HepG2 (cell line): Measurements from ENCODE around the gene HOXA11. TPM values are rescaled to one million over a fixed set of nuclear protein-coding genes. Genes with fewer than 3 reads are reported as not detected.

Experiments used
- ATAC-seq: fragments of 200-7000 bp; cut with Tn5 transposase; 3 replicates; pipeline ENCODE4 v1.9.1; 2020; ENCODE audit warnings: mild to moderate bottlenecking, moderate library complexity
- BruUV-seq: library from RNA; stranded (reverse); fragments of 400-500 nt; replicated peaks from 2 replicates; lab custom pipeline; 2021; lab: Mats Ljungman, UMichigan
- CTCF ChIA-PET: fragments of 300-600 bp; formaldehyde crosslinking; extraction: SDS; loops from one replicate; lab custom pipeline; 2021; ENCODE audit warnings: low total read pairs, inconsistent platforms, low intra/inter-chr PET ratio; lab: Yijun Ruan, JAX
- POLR2A ChIA-PET: fragments of 350-600 bp; sonication (Branson Sonifier 250); formaldehyde crosslinking; loops from one replicate; lab custom pipeline; 2020; ENCODE audit warnings: antibody characterized with exemption, inconsistent platforms; lab: Yijun Ruan, JAX
- DNase-seq: peaks from one replicate; pipeline ENCODE4 v3.0.0-alpha.2; 2015; ENCODE audit warnings: low spot score
- FAIRE-seq: peaks from 3 replicates; lab custom pipeline; 2011; peaks lifted over from hg19 to GRCh38; lab: Jason Lieb, UNC
- H2AFZ ChIP-seq: one replicate; pipeline ENCODE4 v1.6.1; 2011; ENCODE audit warnings: low read length, inconsistent platforms
- H3K27ac ChIP-seq: fragments of 300-600 bp; 3 replicates; pipeline ENCODE4 v1.8.0; 2011; ENCODE audit warnings: mixed run types, mild to moderate bottlenecking, mixed read lengths, low read length, inconsistent platforms; ENCODE audit not compliant: insufficient read depth; ENCODE audit errors: extremely low read length
- H3K27me3 ChIP-seq, 2 experiments: fragments of 200-600 bp in 1 of 2; 2 replicates in 1 of 2; 3 replicates in 1 of 2; pipeline versions ENCODE4 v1.6.0 to v1.8.0; 2011; ENCODE audit warnings: low read length in 2 of 2, mild to moderate bottlenecking in 2 of 2, moderate library complexity in 2 of 2, inconsistent platforms in 1 of 2; ENCODE audit not compliant: insufficient read depth in 2 of 2, control insufficient read depth in 1 of 2
- H3K36me3 ChIP-seq, 2 experiments: fragments of 200-600 bp in 1 of 2; replicated peaks in 1 of 2; 2 replicates in 1 of 2; 3 replicates in 1 of 2; pipeline versions ENCODE4 v1.5.1 to v1.8.0; 2011; ENCODE audit warnings: low read length in 2 of 2, inconsistent platforms in 1 of 2; ENCODE audit not compliant: insufficient read depth in 2 of 2, control insufficient read depth in 1 of 2
- H3K4me1 ChIP-seq: 2 replicates; pipeline ENCODE4 v1.5.1; 2012; ENCODE audit warnings: low read length, inconsistent platforms; ENCODE audit not compliant: insufficient read depth
- H3K4me2 ChIP-seq: 2 replicates; pipeline ENCODE4 v1.6.0; 2011; ENCODE audit warnings: low read depth, low read length, inconsistent platforms
- H3K4me3 ChIP-seq, 3 experiments: fragments of 200-600 bp in 1 of 3; sonication (generic), shearing (Covaris generic) in 1 of 3; replicated peaks in 1 of 3; 2 replicates each; pipeline ENCODE4 v1.5.1; 2011 to 2016; ENCODE audit warnings: low read length in 3 of 3, inconsistent platforms in 2 of 3, low read depth in 2 of 3, mild to moderate bottlenecking in 2 of 3, control low read depth in 1 of 3, mixed read lengths in 1 of 3; ENCODE audit not compliant: insufficient read depth in 1 of 3
- H3K79me2 ChIP-seq: one replicate; pipeline ENCODE4 v1.6.1; 2011; ENCODE audit warnings: low read length, inconsistent platforms; ENCODE audit not compliant: insufficient read depth
- H3K9ac ChIP-seq: 2 replicates; pipeline ENCODE4 v1.6.0; 2011; ENCODE audit warnings: mild to moderate bottlenecking, low read depth, low read length, inconsistent platforms; ENCODE audit not compliant: insufficient read depth
- H3K9me3 ChIP-seq: 2 replicates; pipeline ENCODE4 v1.5.1; 2012; ENCODE audit warnings: mild to moderate bottlenecking, low read length
- H4K20me1 ChIP-seq: 2 replicates; pipeline ENCODE4 v1.6.0; 2011; ENCODE audit warnings: inconsistent platforms, mild to moderate bottlenecking, low read length, moderate library complexity; ENCODE audit not compliant: insufficient read depth
- ARNT2 ChIP-seq: sonication (generic); formaldehyde crosslinking; IDR thresholded peaks from 2 replicates; pipeline ENCODE4 v1.8.0; 2022; ENCODE audit warnings: mild to moderate bottlenecking, low read depth, missing genetic modification reagents, moderate library complexity
- GZF1 ChIP-seq: sonication (generic); formaldehyde crosslinking; IDR thresholded peaks from 2 replicates; pipeline ENCODE4 v1.5.1; 2020; ENCODE audit warnings: mild to moderate bottlenecking, missing genetic modification reagents
- NRL ChIP-seq: sonication (generic); formaldehyde crosslinking; IDR thresholded peaks from 2 replicates; pipeline ENCODE4 v1.5.0; 2020; ENCODE audit warnings: missing genetic modification reagents, mild to moderate bottlenecking, moderate library complexity, borderline replicate concordance
- SAP130 ChIP-seq: IDR thresholded peaks from 2 replicates; pipeline ENCODE4 v1.6.1; 2016; ENCODE audit warnings: low read depth
- TAF1 ChIP-seq: sonication (generic); formaldehyde crosslinking; IDR thresholded peaks from 2 replicates; pipeline ENCODE4 v1.4.0; 2020; ENCODE audit warnings: missing genetic modification reagents
- USF2 ChIP-seq, 2 experiments: sonication (generic) in 1 of 2; formaldehyde crosslinking in 1 of 2; IDR thresholded peaks; 2 replicates each; pipeline versions ENCODE4 v1.5.1 to v1.6.1; 2011 to 2020; ENCODE audit warnings: borderline replicate concordance in 1 of 2, low read depth in 1 of 2, low read length in 1 of 2, mild to moderate bottlenecking in 1 of 2, missing genetic modification reagents in 1 of 2, moderate library complexity in 1 of 2
- ZC3H13 ChIP-seq: sonication (generic); formaldehyde crosslinking; IDR thresholded peaks from 2 replicates; pipeline ENCODE4 v1.8.1; 2023; ENCODE audit warnings: mild to moderate bottlenecking, missing genetic modification reagents, moderate library complexity
- ZSCAN21 ChIP-seq: sonication (generic); formaldehyde crosslinking; IDR thresholded peaks from 2 replicates; pipeline ENCODE4 v1.8.0; 2022; ENCODE audit warnings: mild to moderate bottlenecking, missing genetic modification reagents, moderate library complexity, borderline replicate concordance
- WGBS: methylation state at CpG from one replicate; pipeline ENCODE4 v1.1.6; 2017; ENCODE audit warnings: low lambda C conversion rate; 5-methylcytosine and 5-hydroxymethylcytosine counted together
- in situ Hi-C: cut with HindIII; loops from 2 replicates; pipeline ENCODE4 v1.10.0; 2017; ENCODE audit warnings: low pct_unique_long_range_greater_than_20kb; ENCODE audit not compliant: extremely low pct_ligation_motif_present
- intact Hi-C: fragments of 100-400 bp; cut with micrococcal nuclease; formaldehyde crosslinking; loops from one replicate; pipeline ENCODE4 v1.10.0; 2022; ENCODE audit not compliant: unreplicated experiment
- polyA plus RNA-seq, 8 experiments: library from polyadenylated mRNA; depleted of rRNA in 3 of 8; stranded (reverse) in 7 of 8; unstranded in 1 of 8; fragments of >200 nt; fragmentation: Illumina TruSeq in 4 of 8; extraction: Trizol in 4 of 8; gene quantifications; 2 replicates each; pipeline versions ENCODE4 v1.2.1 to v1.2.3, GENCODE V29; 2011 to 2016; ENCODE audit warnings: low read depth in 4 of 8, missing spikeins in 1 of 8, mixed read lengths in 1 of 8; ENCODE audit not compliant: insufficient read depth in 1 of 8
- total RNA-seq, 5 experiments: library from RNA; depleted of rRNA; stranded (reverse); fragments of >200 nt; fragmentation: Illumina TruSeq; extraction: Trizol; gene quantifications; 2 replicates each; pipeline ENCODE4 v1.2.3, GENCODE V29; 2016; ENCODE audit warnings: low read depth in 1 of 5
- TF ChIP-seq, protein P1 (sequence below): sonication (generic); formaldehyde crosslinking; IDR thresholded peaks from 2 replicates; pipeline ENCODE4 v1.4.0; 2020; ENCODE audit warnings: missing genetic modification reagents, mild to moderate bottlenecking, borderline replicate concordance
- TF ChIP-seq, protein P2 (sequence below): sonication (generic); formaldehyde crosslinking; IDR thresholded peaks from 2 replicates; pipeline ENCODE4 v1.8.0; 2022; ENCODE audit warnings: missing genetic modification reagents, low read depth, mild to moderate bottlenecking, borderline replicate concordance

Gene HOXA11
- total and polyA plus RNA-seq, 2 of the 13 experiments (the other 11 are each of a cell fraction or from before 2014, with no cell fraction given): not detected

GRCh38 chr7:27185854-27186667 is 1.0 kb upstream of the HOXA11 start:
- no peak for FAIRE-seq
- no peak overlapping the region for H3K27ac ChIP-seq
- in situ Hi-C loops: no loop called here
- no peak overlapping the region for H3K9ac ChIP-seq
- no peak overlapping the region for H2AFZ ChIP-seq
- intact Hi-C loops: no loop called here
- ChIA-PET CTCF (no interaction called here), POLR2A (no interaction called here)
- no peak overlapping the region for H3K4me3 ChIP-seq
- TF ChIP-seq, protein P1, sequence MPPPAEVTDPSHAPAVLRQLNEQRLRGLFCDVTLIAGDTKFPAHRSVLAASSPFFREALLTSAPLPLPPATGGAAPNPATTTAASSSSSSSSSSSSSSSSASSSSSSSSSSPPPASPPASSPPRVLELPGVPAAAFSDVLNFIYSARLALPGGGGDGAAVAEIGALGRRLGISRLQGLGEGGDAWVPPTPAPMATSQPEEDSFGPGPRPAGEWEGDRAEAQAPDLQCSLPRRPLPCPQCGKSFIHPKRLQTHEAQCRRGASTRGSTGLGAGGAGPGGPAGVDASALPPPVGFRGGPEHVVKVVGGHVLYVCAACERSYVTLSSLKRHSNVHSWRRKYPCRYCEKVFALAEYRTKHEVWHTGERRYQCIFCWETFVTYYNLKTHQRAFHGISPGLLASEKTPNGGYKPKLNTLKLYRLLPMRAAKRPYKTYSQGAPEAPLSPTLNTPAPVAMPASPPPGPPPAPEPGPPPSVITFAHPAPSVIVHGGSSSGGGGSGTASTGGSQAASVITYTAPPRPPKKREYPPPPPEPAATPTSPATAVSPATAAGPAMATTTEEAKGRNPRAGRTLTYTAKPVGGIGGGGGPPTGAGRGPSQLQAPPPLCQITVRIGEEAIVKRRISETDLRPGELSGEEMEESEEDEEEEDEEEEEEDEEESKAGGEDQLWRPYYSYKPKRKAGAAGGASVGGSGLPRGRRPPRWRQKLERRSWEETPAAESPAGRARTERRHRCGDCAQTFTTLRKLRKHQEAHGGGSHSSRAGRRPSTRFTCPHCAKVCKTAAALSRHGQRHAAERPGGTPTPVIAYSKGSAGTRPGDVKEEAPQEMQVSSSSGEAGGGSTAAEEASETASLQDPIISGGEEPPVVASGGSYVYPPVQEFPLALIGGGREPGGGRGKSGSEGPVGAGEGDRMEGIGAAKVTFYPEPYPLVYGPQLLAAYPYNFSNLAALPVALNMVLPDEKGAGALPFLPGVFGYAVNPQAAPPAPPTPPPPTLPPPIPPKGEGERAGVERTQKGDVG (CRISPR knock-in tag): no peak
- TF ChIP-seq GZF1 (CRISPR knock-in tag) (no peak), TAF1 (no peak), USF2 (IDR thresholded peaks at IDR 0.05; ENCODE audit: low read depth, low read length) (no peak), USF2 (CRISPR knock-in tag; IDR thresholded peaks at IDR 0.05; ENCODE audit: borderline replicate concordance) (no peak), SAP130 (CRISPR knock-in tag) (no peak), ARNT2 (CRISPR knock-in tag) (no peak), ZC3H13 (CRISPR knock-in tag) (no peak), ZSCAN21 (no peak), NRL (no peak)
- TF ChIP-seq, protein P2, sequence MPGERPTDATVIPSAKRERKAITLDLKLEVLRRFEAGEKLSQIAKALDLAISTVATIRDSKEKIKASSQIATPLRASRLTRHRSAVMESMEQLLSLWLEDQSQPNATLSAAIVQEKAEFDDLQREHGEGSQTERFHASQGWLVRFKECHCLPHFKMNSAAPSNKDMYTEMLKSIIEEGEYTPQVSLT (CRISPR knock-in tag): no peak
- H3K79me2 ChIP-seq: no peaks in the 10 kb centered on the region
- DNase-seq: no peak
- no peak for ATAC-seq
- no peaks in the 10 kb centered on the region for H3K36me3 ChIP-seq
- no TSS peak for BruUV-seq
- no peak overlapping the region for H3K4me2 ChIP-seq
- H3K27me3 ChIP-seq: peaks cover 31 to 96% of the 10 kb centered on the region in 2 experiments
- H4K20me1 ChIP-seq: peaks cover 6% of the 10 kb centered on the region; the same call in 1 of the 2 replicates
- peaks cover 37% of the 10 kb centered on the region for H3K4me1 ChIP-seq
- no peaks in the 10 kb centered on the region for H3K9me3 ChIP-seq
- 58% methylated on average over 24 of the region's 24 CpGs for whole genome bisulfite sequencing
